Liver (tissue), 9 donors: ENCODE measurements around the gene BTBD6. TPM values are rescaled to one million over a fixed set of nuclear protein-coding genes. Genes with fewer than 3 reads are reported as not detected.

ENCODE experiments used
- DNase-seq: peaks from one replicate; pipeline ENCODE4 v3.0.0-alpha.2; 2017; ENCODE audit warnings: low spot score
- H3K27ac ChIP-seq, 2 donors: one replicate each; pipeline ENCODE4 v1.7.0; 2013; ENCODE audit warnings: inconsistent platforms in 2 of 2, low read length in 2 of 2, control low read depth in 1 of 2, low read depth in 1 of 2, mild to moderate bottlenecking in 1 of 2
- H3K27me3 ChIP-seq, 4 donors: one replicate each; pipeline versions ENCODE4 v1.6.1 to v1.7.0; 2013; ENCODE audit warnings: low read length in 3 of 4, inconsistent platforms in 1 of 4, mild to moderate bottlenecking in 1 of 4, moderate library complexity in 1 of 4; ENCODE audit not compliant: control insufficient read depth in 4 of 4, insufficient read depth in 4 of 4
- H3K36me3 ChIP-seq, 4 donors: one replicate each; pipeline versions ENCODE4 v1.6.1 to v1.7.0; 2013; ENCODE audit warnings: low read length in 3 of 4, mild to moderate bottlenecking in 3 of 4, low read depth in 1 of 4, moderate library complexity in 1 of 4; ENCODE audit not compliant: control insufficient read depth in 4 of 4, insufficient read depth in 3 of 4
- H3K4me1 ChIP-seq, 4 donors: one replicate each; pipeline versions ENCODE4 v1.6.1 to v1.7.0; 2013; ENCODE audit warnings: low read length in 3 of 4, mild to moderate bottlenecking in 3 of 4, moderate library complexity in 1 of 4; ENCODE audit not compliant: control insufficient read depth in 4 of 4, insufficient read depth in 4 of 4
- H3K4me3 ChIP-seq, 3 donors: one replicate each; pipeline versions ENCODE4 v1.6.1 to v1.7.0; 2013; ENCODE audit warnings: low read length in 3 of 3, control low read depth in 1 of 3, low read depth in 1 of 3, mild to moderate bottlenecking in 1 of 3
- H3K9ac ChIP-seq, 2 donors: one replicate each; pipeline ENCODE4 v1.7.0; 2013; ENCODE audit warnings: low read length in 2 of 2, mild to moderate bottlenecking in 2 of 2, moderate library complexity in 2 of 2, control low read depth in 1 of 2, low read depth in 1 of 2
- H3K9me3 ChIP-seq, 4 donors: one replicate each; pipeline versions ENCODE4 v1.6.1 to v1.7.0; 2013; ENCODE audit warnings: low read length in 3 of 4; ENCODE audit not compliant: control insufficient read depth in 4 of 4
- ATF3 ChIP-seq: IDR thresholded peaks from 2 replicates; pipeline ENCODE4 v1.6.1; 2016; ENCODE audit warnings: antibody characterized with exemption
- EGR1 ChIP-seq, 2 donors: IDR thresholded peaks; 2 replicates each; pipeline ENCODE4 v1.6.1; 2016 to 2018; ENCODE audit warnings: antibody characterized with exemption in 2 of 2, low read depth in 2 of 2
- FOXA1 ChIP-seq: IDR thresholded peaks from 2 replicates; pipeline ENCODE4 v1.6.1; 2016; ENCODE audit warnings: antibody characterized with exemption
- FOXA2 ChIP-seq: IDR thresholded peaks from 2 replicates; pipeline ENCODE4 v1.6.1; 2016; ENCODE audit warnings: antibody characterized with exemption
- GABPA ChIP-seq, 2 donors: IDR thresholded peaks in 1 of 2; conservative IDR thresholded peaks in 1 of 2; 2 replicates each; pipeline ENCODE4 v1.6.1; 2016; ENCODE audit warnings: antibody characterized with exemption in 2 of 2, mild to moderate bottlenecking in 1 of 2, moderate library complexity in 1 of 2
- HNF4A ChIP-seq, 2 donors: conservative IDR thresholded peaks; 2 replicates each; pipeline ENCODE4 v1.6.1; 2016; ENCODE audit warnings: antibody characterized with exemption in 2 of 2, mild to moderate bottlenecking in 2 of 2
- HNF4G ChIP-seq: IDR thresholded peaks from 2 replicates; pipeline ENCODE4 v1.6.1; 2016; ENCODE audit warnings: antibody characterized with exemption
- JUND ChIP-seq, 2 donors: IDR thresholded peaks; 2 replicates each; pipeline ENCODE4 v1.6.1; 2016; ENCODE audit warnings: antibody characterized with exemption in 2 of 2
- NR2F2 ChIP-seq: IDR thresholded peaks from 2 replicates; pipeline ENCODE4 v1.6.1; 2016; ENCODE audit warnings: antibody characterized with exemption
- RAD21 ChIP-seq, 2 donors: IDR thresholded peaks; 2 replicates each; pipeline ENCODE4 v1.6.1; 2016; ENCODE audit warnings: antibody characterized with exemption in 2 of 2, mild to moderate bottlenecking in 2 of 2
- RXRA ChIP-seq, 2 donors: IDR thresholded peaks; 2 replicates each; pipeline ENCODE4 v1.6.1; 2017 to 2018; ENCODE audit warnings: antibody characterized with exemption in 2 of 2, mild to moderate bottlenecking in 1 of 2
- SP1 ChIP-seq: IDR thresholded peaks from 2 replicates; pipeline ENCODE4 v1.6.1; 2018; ENCODE audit warnings: antibody characterized with exemption, mild to moderate bottlenecking
- TAF1 ChIP-seq: conservative IDR thresholded peaks from 2 replicates; pipeline ENCODE4 v1.6.1; 2016; ENCODE audit warnings: antibody characterized with exemption, mild to moderate bottlenecking
- YY1 ChIP-seq: IDR thresholded peaks from 2 replicates; pipeline ENCODE4 v1.6.1; 2016; ENCODE audit warnings: antibody characterized with exemption, mild to moderate bottlenecking
- WGBS: extraction: QIAGEN DNeasy Blood & Tissue Kit; methylation state at CpG from one replicate; pipeline ENCODE4 v1.1.7; 2013; 5-methylcytosine and 5-hydroxymethylcytosine counted together
- polyA plus RNA-seq, 2 donors: library from polyadenylated mRNA; stranded (reverse) in 1 of 2; unstranded in 1 of 2; fragments of 200-250 nt in 1 of 2; fragments of >200 nt in 1 of 2; fragmentation: Nextera tagmentation in 1 of 2; extraction: Ambion mirVana in 1 of 2; gene quantifications; one replicate each; pipeline versions ENCODE4 v1.2.1 to v1.2.3, GENCODE V29; 2013 to 2015
- total RNA-seq, 2 donors: library from RNA; depleted of rRNA; stranded (reverse); fragments of >200 nt; gene quantifications; one replicate each; pipeline ENCODE4 v1.2.3, GENCODE V29; 2014
- TF ChIP-seq, protein P1 (sequence below): IDR thresholded peaks from 2 replicates; pipeline ENCODE4 v1.6.1; 2016; ENCODE audit warnings: antibody characterized with exemption
- TF ChIP-seq, protein P2 (sequence below): IDR thresholded peaks from 2 replicates; pipeline ENCODE4 v1.6.1; 2016; ENCODE audit warnings: antibody characterized with exemption
- TF ChIP-seq, protein P3 (sequence below): fragments of 150-350 bp; IDR thresholded peaks from 2 replicates; pipeline ENCODE4 v1.5.1; 2017; ENCODE audit warnings: improper control_type of control experiment, low read depth, low read length; ENCODE audit not compliant: missing input control
- TF ChIP-seq, protein P4 (sequence below): IDR thresholded peaks from 2 replicates; pipeline ENCODE4 v1.6.1; 2016; ENCODE audit warnings: antibody characterized with exemption, mild to moderate bottlenecking
- donor health status: healthy.
- donor health status: healthy.
- donor health status: healthy.
- donor health status: healthy.
- donor health status: healthy.

Gene BTBD6
- total and polyA plus RNA-seq, 4 donors: 5.8 to 18.1 (median 16.7) TPM

DNA sequence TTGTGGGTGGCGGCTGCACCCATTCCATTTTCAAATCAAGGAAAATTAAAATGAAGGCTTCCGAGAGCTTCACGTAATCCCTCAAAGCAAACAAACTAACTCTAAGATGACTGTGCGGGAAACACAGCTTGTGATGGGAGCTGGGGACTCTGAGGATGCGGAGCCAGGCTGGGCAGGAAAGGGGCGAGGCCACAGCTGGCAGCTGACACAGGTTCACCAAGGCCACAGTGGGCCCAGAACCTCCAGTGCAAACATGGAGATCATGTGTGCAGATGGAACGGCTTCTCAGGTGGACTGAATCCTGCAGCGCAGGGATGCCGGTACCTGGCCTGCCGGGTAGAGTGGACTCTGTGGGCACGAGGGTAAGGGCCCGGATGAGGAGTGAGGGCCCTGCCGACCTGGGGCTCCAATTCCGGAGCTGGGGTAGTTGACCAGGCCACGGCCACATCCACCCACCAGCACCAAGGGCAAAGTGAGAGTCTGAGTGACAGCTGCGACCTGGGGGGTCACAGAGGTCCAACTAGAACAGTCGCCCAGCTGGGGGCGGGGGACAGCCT, 19.2 kb upstream of the BTBD6 start (continued):
- no peak for TF ChIP-seq HNF4A (conservative IDR thresholded peaks at IDR 0.05)

DNA sequence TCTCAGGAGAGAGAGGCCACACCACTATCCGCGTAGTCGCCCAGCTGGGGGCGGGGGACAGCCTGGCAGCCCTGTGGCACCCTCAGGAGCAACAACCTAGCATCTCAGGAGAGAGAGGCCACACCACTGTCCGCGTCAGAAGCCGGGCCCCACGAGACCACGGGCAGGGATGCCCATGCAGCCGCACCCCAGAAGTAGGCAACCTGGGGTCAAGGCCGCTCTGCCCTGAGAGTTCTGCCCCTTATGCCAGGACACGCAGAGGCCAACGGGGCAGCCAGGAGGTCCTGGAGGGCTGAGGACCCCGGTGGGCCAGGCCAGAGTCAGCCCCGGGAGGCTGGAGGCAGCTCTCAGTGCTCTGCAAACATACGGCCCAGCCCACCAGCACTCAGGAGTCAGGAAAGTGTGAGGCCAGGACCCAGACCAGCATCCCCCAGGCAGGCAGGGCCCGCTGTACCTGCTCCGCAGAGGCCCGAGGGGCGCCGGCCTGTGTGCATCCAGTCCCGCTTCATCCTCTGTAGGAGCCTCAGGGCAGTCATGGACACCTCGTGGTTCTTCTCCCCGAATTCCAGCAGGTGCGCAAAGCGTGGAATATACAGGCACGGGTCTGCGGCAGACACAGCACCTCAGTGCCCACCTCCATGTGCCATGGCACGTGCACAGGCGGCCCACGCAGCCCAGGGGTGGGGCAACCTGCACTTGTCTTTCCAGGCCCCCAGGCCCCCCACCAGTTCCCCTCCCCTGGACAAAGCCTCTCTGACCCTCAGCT, 7.3 kb upstream of the BTBD6 start:
- Histone ChIP-seq H3K4me3 (no peak overlapping the region), H3K9ac (no peak overlapping the region), H3K9me3 (no peaks in the 10 kb centered on the region), H3K27ac (no peak overlapping the region), H3K36me3 (no peaks in the 10 kb centered on the region), H3K4me1 (peaks cover 0 to 7% (median 4%) of the 10 kb centered on the region in 4 donors), H3K27me3 (no peaks in the 10 kb centered on the region)
- TF ChIP-seq EGR1 (IDR thresholded peaks at IDR 0.05; ENCODE audit: low read depth in 2 of 2) (no peak), SP1 (no peak), FOXA2 (no peak), NR2F2 (no peak), FOXA1 (no peak), TAF1 (no peak), RXRA (IDR thresholded peaks at IDR 0.05) (no peak), ATF3 (no peak), JUND (IDR thresholded peaks at IDR 0.05) (no peak), YY1 (no peak), HNF4G (no peak), HNF4A (conservative IDR thresholded peaks at IDR 0.05) (no peak), GABPA (IDR thresholded peaks at IDR 0.05 in 1 of 2, conservative IDR thresholded peaks at IDR 0.05 in 1 of 2) (no peak), RAD21 (IDR thresholded peaks at IDR 0.05) (no peak)
- TF ChIP-seq, protein P1, sequence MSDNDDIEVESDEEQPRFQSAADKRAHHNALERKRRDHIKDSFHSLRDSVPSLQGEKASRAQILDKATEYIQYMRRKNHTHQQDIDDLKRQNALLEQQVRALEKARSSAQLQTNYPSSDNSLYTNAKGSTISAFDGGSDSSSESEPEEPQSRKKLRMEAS: no peak
- TF ChIP-seq, protein P2, sequence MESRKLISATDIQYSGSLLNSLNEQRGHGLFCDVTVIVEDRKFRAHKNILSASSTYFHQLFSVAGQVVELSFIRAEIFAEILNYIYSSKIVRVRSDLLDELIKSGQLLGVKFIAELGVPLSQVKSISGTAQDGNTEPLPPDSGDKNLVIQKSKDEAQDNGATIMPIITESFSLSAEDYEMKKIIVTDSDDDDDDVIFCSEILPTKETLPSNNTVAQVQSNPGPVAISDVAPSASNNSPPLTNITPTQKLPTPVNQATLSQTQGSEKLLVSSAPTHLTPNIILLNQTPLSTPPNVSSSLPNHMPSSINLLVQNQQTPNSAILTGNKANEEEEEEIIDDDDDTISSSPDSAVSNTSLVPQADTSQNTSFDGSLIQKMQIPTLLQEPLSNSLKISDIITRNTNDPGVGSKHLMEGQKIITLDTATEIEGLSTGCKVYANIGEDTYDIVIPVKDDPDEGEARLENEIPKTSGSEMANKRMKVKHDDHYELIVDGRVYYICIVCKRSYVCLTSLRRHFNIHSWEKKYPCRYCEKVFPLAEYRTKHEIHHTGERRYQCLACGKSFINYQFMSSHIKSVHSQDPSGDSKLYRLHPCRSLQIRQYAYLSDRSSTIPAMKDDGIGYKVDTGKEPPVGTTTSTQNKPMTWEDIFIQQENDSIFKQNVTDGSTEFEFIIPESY: no peak
- TF ChIP-seq, protein P3, sequence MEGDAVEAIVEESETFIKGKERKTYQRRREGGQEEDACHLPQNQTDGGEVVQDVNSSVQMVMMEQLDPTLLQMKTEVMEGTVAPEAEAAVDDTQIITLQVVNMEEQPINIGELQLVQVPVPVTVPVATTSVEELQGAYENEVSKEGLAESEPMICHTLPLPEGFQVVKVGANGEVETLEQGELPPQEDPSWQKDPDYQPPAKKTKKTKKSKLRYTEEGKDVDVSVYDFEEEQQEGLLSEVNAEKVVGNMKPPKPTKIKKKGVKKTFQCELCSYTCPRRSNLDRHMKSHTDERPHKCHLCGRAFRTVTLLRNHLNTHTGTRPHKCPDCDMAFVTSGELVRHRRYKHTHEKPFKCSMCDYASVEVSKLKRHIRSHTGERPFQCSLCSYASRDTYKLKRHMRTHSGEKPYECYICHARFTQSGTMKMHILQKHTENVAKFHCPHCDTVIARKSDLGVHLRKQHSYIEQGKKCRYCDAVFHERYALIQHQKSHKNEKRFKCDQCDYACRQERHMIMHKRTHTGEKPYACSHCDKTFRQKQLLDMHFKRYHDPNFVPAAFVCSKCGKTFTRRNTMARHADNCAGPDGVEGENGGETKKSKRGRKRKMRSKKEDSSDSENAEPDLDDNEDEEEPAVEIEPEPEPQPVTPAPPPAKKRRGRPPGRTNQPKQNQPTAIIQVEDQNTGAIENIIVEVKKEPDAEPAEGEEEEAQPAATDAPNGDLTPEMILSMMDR: no peak
- TF ChIP-seq, protein P4, sequence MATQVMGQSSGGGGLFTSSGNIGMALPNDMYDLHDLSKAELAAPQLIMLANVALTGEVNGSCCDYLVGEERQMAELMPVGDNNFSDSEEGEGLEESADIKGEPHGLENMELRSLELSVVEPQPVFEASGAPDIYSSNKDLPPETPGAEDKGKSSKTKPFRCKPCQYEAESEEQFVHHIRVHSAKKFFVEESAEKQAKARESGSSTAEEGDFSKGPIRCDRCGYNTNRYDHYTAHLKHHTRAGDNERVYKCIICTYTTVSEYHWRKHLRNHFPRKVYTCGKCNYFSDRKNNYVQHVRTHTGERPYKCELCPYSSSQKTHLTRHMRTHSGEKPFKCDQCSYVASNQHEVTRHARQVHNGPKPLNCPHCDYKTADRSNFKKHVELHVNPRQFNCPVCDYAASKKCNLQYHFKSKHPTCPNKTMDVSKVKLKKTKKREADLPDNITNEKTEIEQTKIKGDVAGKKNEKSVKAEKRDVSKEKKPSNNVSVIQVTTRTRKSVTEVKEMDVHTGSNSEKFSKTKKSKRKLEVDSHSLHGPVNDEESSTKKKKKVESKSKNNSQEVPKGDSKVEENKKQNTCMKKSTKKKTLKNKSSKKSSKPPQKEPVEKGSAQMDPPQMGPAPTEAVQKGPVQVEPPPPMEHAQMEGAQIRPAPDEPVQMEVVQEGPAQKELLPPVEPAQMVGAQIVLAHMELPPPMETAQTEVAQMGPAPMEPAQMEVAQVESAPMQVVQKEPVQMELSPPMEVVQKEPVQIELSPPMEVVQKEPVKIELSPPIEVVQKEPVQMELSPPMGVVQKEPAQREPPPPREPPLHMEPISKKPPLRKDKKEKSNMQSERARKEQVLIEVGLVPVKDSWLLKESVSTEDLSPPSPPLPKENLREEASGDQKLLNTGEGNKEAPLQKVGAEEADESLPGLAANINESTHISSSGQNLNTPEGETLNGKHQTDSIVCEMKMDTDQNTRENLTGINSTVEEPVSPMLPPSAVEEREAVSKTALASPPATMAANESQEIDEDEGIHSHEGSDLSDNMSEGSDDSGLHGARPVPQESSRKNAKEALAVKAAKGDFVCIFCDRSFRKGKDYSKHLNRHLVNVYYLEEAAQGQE: no peak
- no peak for DNase-seq
- 98% methylated on average over 28 of the region's 31 CpGs for WGBS
